Left renal pelvis (tissue), 4 donors: ENCODE results near the gene SLFN13. TPM values are rescaled to one million over a fixed set of nuclear protein-coding genes. Genes with fewer than 3 reads are reported as not detected.
"Not testable (repeated sequence)": the region's sequence is repeated elsewhere in the genome, so short reads cannot be mapped to it uniquely, and the experiment has no call there.

ENCODE experiments used
- DNase-seq, 4 donors: peaks; one replicate each; pipeline ENCODE4 v3.0.0-alpha.2; 2013; ENCODE audit warnings: low read depth in 4 of 4, low spot score in 3 of 4
- polyA plus RNA-seq, 4 donors: library from polyadenylated mRNA; unstranded; fragments of 120-200 nt; gene quantifications; one replicate each; pipeline ENCODE4 v1.2.1, GENCODE V29; 2013; ENCODE audit not compliant: insufficient read length in 4 of 4

SLFN13 gene
- polyA plus RNA-seq, 4 donors, result 4.5 to 28.3 (median 26.1) TPM

DNA sequence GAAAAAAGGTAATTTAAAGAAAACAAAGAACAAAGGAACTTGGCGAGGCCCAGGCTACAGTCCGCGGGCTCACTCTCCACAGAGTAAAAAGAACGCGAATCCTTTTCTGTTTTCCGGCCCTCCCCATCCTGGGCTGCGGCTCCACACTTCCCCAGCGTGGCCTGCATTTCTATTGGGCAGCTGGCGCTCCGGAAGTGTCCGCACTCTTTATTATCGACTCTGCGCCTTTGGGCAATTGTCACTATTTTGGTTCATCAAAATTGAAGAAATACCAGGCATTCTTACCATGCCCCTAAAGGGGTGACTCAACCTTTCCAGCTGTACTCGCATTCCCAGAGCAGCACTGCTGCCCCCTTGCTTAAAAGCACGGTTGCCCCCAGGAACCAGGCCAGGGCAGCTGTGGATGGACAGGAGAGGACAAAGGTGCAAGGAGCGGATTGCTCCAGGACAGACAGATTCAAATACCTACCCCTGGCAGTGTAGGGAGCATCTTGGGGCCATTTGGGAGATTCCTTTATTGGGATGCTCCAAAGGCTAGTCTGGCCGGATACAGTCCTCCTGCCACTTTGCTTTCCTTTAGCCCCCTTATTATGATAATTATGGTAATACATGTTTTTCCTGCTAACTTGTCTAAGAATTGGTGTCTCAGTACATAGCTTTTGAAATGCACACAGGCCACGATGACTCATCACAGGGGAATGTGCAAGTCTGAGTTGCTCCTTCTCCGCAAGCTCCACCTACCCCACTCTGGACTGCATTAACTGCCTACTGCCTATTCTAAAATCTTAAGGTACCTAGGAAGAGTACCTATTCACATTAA is 15.3 kb downstream of the SLFN13 start:
- DNase-seq, result peak in 2 of 4 donors; percentile 64 to 81

DNA sequence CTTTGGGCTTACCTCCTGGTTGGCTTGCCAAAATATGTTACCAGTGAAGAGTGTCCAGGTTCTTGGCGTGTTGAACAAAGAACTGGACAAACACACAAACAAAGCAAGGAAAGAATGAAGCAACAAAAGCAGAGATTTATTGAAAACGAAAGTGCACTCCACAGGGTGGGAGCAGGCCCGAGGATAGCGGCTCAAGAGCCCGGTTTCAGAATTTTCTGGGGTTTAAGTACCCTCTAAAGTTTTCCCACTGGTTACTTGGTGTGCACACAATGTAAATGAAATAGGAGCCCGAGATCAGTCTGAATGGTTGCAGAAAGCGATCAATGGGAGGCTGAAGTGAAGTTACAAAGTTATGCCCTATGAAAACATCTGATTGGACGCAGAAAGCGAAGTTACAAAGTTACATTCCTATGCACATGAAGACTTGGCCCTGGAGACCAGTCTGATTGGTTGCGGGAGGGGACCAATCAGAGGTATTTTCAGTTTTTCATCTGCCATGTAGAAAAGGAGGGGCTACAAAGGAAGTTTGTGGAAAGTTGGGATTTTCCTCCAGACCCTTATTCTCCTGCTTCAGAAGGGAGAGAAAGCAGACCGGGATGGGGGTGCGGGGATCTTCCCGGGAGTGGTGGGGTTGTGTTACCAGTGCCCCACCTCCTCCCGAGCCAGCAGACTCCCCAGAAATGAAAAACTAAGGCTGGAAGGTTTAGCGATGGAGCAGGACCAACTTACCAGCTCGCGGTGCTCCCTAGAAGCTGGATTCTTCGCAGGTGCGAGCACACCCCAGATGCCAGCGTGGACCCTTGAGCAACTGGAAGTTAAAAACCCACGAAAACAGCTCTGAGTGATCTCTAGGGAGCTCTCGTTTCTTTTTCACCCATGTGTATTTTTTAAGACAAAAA is 16.1 kb downstream of the SLFN13 start, which contains the start of gene SLFN12:
TSS of gene SLFN12 (minus strand) at position 325 of the 899 bp plus-strand sequence. CDS start 9,472 bp downstream, outside the sequence.
- peak in 3 of 4 donors; percentile 82 to 93 (median 85) for DNase-seq

DNA sequence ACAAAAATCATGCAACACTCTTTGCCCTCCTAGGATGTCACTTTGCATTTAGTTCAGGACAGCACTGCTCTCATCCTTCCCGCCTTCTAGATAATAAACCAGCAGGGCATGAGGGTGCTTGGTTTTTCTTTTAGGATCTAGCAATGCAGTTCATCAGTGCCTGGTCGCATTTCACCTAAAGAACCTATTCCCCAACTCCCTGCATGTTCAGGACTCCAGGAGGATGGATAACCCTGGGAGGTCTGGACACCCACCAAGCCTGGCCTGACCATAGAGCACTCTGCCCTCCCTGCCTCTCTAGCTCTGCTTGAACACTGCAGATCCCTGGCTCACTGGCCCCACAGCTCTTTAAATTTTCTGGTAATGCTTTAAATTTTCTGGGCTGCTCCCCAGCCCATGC is 18.9 kb downstream of the SLFN13 start:
- DNase-seq, result no peak

DNA sequence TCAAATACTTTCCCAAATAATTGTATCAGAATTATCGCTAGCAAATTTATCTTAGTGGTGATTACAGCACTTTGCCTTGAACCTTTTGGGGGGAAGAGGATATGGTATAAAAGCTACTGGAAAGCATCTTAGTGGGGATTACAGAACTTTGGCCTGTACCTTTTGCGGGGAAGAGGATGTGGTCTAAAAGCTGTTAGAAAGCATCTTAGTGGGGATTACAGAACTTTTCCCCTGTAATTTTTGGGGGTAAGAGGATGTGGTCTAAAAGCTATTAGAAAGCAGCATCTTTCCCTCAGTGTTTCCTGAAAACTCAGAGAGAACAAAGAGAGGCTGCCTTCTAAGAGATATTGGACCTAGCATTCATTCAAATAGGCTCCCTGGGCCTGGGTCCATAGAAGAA is 20.3 kb downstream of the SLFN13 start:
- no peak for DNase-seq

DNA sequence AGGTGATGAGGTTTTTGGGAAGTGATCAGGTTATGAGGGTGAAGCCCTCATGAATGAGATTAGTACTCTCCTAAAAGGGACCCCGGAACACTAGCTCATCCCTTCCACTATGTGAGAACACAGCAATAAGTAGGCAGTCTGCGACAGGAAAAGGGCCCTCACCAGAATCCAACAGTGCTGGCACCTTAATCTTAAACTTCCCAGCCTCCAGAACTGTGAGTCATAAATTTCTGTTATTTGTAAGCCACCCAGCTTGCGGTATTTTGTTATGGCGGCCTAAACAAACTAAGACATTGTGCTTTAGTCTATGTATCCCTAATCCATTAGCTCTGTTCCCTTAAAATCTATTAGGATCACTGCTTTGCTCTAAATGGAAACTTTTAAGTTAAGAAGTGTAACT is 24.8 kb downstream of the SLFN13 start:
- no peak for DNase-seq

DNA sequence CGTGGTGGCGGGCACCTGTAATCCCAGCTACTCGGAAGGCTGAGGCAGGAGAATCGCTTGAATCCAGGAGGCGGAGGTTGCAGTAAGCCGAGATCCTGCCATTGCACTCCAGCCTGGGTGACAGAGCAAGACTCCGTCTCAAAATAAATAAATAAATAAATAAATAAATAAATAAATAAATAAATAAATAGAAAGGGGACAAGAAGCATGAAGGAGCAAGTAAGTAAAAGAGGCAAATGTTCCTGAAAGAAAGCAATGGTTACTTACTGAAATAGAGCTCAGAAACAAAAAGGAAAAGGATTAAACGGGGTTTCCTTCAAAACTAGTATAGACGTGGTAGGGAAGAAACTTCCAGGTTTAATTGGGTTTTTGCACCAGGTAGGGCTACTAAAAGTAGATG is 27.5 kb downstream of the SLFN13 start:
- not testable (repeated sequence) for DNase-seq

DNA sequence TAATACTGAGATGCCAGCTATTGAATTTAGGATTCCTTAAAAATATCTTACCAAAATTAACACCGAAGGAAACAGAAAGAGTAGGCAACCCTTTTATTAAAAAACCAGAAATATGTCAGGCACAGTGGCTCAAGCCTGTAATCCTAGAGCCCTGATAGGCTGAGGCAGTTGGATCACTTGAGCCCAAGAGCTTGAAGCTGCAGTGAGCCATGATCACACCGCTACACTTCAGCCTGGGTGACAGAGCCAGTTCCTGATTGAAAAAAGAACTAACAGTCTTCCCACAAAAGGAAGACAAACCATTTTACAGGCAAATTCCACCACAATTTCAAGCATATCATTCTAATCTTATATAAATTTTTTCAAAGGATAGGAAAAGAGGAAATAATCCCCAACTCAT is 31.9 kb downstream of the SLFN13 start:
- no peak for DNase-seq

DNA sequence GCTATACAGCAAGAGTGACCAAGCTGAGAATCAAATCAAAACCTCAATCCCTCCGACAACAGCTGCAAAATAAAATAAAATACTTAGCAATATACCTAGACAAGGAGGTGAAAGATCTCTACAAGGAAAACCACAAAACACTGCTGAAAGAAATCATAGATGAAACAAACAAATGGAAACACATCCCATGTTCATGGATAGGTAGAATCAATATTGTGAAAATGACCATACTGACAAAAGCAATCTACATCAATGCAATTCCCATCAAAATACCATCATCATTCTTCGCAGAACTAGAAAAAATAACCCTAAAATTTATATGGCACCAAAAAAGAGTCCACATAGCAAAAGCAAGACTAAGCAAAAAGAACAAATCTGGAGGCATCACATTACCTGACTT is 33.9 kb downstream of the SLFN13 start:
- DNase-seq, result not testable (repeated sequence)

DNA sequence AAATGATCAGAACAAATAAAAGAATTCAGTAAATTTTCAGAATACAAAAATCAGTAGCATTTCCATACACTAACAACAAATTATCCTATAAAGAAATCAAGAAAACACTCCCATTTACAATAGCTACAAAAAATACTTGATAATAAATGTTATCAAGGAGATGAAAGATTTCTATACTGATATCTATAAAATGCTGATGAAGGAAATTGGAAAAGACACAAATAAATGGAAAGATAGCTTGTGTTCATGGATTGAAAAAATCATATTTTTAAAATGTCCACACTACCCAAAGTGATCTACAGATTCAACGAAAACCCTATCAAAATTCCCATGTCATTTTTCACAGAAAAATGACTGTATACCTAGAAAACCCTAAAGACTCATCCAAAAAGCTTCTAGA is 34.3 kb downstream of the SLFN13 start:
- no peak for DNase-seq

DNA sequence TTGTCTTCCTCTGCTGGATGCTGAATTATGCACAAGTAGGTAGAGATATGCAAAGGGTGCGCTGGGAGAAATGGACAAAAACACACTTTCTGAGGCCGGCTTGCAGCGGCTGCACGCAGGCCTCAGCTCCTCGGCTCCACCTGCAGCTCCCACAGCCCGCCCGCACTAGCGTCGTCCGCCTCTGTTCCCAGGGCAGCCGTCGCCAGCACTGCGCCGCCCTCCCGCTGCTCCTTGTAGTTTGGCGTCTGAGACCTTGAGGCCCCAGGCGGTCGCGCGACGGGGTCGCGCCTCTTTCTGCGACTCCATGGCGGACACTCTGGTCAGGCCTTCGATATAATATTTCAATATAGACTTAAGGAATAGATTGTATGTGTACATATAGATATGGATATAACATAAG is 41.0 kb downstream of the SLFN13 start:
- no peak for DNase-seq

DNA sequence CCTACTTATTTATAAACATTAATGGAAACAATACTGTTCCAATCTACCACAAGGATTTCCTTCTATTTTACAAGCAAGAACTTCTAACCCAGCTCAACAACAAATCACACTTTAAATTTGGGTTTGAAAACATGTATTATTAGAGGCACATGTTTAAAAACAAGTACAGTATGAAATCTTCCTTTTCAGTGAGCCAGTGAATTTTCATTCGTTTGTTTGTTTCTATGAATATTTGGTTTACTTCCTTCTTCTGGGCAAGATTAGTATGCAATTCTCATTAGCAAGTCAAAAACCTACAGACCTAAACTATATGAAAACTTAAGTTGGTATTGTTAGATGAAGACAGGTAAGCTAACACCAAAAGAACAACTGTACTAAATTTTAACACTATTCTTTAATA is 42.0 kb downstream of the SLFN13 start:
- DNase-seq, result no peak

DNA sequence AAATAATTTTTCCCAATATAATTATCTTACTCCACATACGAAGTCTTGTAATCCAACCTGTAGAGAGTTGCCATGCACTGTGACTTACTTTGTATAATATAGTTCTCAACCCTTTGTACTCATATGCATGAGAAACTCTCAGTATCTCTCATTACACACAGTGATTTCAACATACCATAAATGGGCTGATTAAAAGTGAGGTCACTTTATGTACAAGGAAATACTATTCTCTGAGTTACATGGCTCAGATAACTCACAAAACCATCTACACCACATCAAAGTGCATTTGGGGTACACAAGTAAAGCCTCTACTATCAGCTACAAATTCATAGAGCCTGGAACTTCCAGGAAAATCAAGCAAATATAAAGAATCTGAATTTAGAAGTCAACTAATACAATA is 44.2 kb downstream of the SLFN13 start:
- DNase-seq, result no peak

DNA sequence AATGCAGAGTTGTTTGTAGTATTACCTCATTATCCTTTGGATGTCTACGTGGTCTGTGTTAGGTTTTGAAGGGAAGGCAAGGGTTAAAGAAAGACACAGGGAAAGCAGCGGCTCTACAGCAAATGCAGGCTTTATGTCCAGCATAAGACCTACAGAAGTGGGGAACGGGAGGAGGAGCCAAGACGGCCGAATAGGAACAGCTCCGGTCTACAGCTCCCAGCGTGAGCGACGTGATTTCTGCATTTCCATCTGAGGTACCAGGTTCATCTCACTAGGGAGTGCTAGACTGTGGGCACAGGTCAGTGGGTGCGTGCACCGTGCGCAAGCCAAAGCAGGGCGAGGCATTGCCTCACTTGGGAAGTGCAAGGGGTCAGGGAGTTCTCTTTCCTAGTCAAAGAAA is 54.8 kb downstream of the SLFN13 start:
- DNase-seq, result not testable (repeated sequence)

DNA sequence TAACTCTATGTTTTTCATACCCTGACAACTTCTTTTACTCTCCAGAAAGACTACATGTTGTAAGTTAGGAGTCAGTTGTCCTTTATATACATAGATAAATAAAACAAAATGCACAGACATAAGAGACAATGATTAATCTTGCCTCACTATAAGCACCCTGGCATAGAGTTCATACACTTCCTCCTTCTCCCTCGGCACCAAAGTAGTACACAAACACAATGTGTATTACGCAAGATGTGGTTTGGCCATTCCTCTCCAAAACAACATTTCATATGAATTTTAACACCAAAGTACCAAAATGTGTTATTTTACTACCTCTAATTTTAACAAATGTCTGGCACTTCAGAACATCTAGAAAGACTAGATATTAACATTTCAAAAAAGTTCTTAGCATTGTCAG is 57.9 kb downstream of the SLFN13 start:
- no peak for DNase-seq

DNA sequence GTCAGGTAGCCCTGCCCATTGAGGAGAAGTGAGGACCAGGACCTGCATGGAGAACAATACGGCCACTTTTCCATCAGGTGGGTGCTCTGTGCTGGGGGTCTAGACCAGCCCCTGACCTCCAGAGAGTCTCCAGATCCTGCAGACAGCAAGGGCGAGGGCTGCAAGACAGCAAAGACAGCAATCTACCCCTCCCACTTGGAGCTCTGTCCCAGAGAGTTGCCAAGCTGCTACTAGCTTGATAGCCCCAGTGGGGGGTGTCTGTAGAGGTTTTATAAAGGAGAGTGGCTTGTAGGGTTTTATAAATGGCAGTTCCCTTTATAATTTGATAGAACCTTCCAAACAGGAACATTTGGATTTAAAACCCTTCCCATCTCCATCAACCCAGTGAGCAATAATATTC is 58.4 kb downstream of the SLFN13 start:
- no peak for DNase-seq

DNA sequence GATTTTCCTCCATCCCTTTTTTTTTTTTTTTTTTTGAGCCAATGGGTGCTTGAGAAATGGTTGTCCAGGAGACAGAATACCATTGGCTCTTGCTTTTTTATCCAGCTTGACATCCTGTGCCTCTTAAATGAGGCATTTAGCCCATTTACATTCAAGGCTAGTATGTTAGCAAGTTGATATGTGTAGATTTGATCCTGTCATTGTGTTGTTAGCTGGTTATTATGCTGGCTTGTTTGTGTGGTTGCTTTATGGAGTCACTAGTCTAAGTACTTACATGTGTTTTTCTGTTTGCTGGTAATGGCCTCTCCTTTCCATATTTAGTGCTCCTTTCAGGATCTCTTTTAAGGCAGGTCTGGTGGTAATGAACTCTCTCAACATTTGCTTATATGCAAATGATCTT is 61.1 kb downstream of the SLFN13 start:
- DNase-seq, result no peak

Other genes with a start within 250 kb of the SLFN13 start
- gene SLFN5, start 205.7 kb downstream of the SLFN13 start, polyA plus RNA-seq, result 10 to 100 TPM; 12.9 to 19.2 (median 14.9) TPM
- gene SLFN11, start 75.1 kb downstream of the SLFN13 start, polyA plus RNA-seq, result 10 to 100 TPM; 10.9 to 28.4 (median 15.5) TPM
- 10 to 100 TPM; 13.9 to 23.2 (median 18.2) TPM for gene SLFN12, start 16.3 kb downstream of the SLFN13 start, polyA plus RNA-seq
- gene SLFN12L, start 88.9 kb upstream of the SLFN13 start, polyA plus RNA-seq, result under 1 TPM; 0.12 to 0.34 (median 0.29) TPM
- under 1 TPM; 0.09 to 0.63 (median 0.16) TPM for gene SLFN14, start 112.1 kb upstream of the SLFN13 start, polyA plus RNA-seq
- gene PEX12, start 129.8 kb upstream of the SLFN13 start, polyA plus RNA-seq, result 10 to 100 TPM; 11.0 to 14.6 (median 11.9) TPM
- gene AP2B1, start 138.6 kb upstream of the SLFN13 start, polyA plus RNA-seq, result 100 to 1,000 TPM; 114 to 142 (median 127) TPM